SU-DHL-6 (cell line): Measurements from ENCODE around the gene CCNC.

Source experiments
- H2AFZ ChIP-seq: fragments of 200-600 bp; sonication (generic); 2 replicates; pipeline ENCODE4 v1.6.1; 2014; ENCODE audit warnings: low read depth, mild to moderate bottlenecking, moderate library complexity, mixed read lengths, antibody characterized with exemption, low read length; ENCODE audit not compliant: severe bottlenecking
- H3F3A ChIP-seq: fragments of 200-600 bp; shearing (Covaris generic); 2 replicates; pipeline ENCODE4 v1.6.0; 2016; ENCODE audit warnings: antibody characterized with exemption, mild to moderate bottlenecking; ENCODE audit not compliant: insufficient read depth
- H3K27ac ChIP-seq: fragments of 200-600 bp; sonication (generic); 2 replicates; pipeline ENCODE4 v1.5.1; 2016; ENCODE audit warnings: low read depth, mild to moderate bottlenecking, low read length, moderate library complexity, mixed read lengths
- H3K27me3 ChIP-seq: fragments of 200-600 bp; sonication (generic), shearing (Covaris generic); 2 replicates; pipeline ENCODE4 v1.6.0; 2014; ENCODE audit warnings: mild to moderate bottlenecking, low read length
- H3K36me3 ChIP-seq: fragments of 200-600 bp; sonication (generic); 2 replicates; pipeline ENCODE4 v1.6.1; 2014; ENCODE audit warnings: mild to moderate bottlenecking, low read length, mixed read lengths
- H3K4me2 ChIP-seq: fragments of 300-600, 200-600 bp; shearing (Covaris generic), sonication (generic); 2 replicates; pipeline ENCODE4 v1.6.0; 2014; ENCODE audit warnings: low read length, low read depth, mild to moderate bottlenecking; ENCODE audit not compliant: poor library complexity, severe bottlenecking
- H3K4me3 ChIP-seq: fragments of 200-600 bp; sonication (generic); 2 replicates; pipeline ENCODE4 v1.5.1; 2014; ENCODE audit warnings: antibody characterized with exemption, low read length, mild to moderate bottlenecking, mixed read lengths; ENCODE audit not compliant: insufficient read depth, poor library complexity, severe bottlenecking
- H3K79me2 ChIP-seq: fragments of 200-600 bp; sonication (generic); 2 replicates; pipeline ENCODE4 v1.6.1; 2014; ENCODE audit warnings: mild to moderate bottlenecking, low read length, moderate library complexity; ENCODE audit not compliant: insufficient read depth
- H3K9ac ChIP-seq: fragments of 200-600 bp; sonication (generic); 2 replicates; pipeline ENCODE4 v1.7.0; 2014; ENCODE audit warnings: mild to moderate bottlenecking, low read length
- H3K9me2 ChIP-seq: fragments of 200-600 bp; sonication (generic); replicated peaks from 2 replicates; pipeline ENCODE4 v1.6.1; 2014; ENCODE audit warnings: low read length; ENCODE audit not compliant: insufficient read depth
- H3K9me3 ChIP-seq: fragments of 200-600 bp; sonication (generic); 2 replicates; pipeline ENCODE4 v1.6.1; 2014; ENCODE audit warnings: low read length, mixed read lengths; ENCODE audit not compliant: insufficient read depth
- H4K20me1 ChIP-seq: fragments of 200-600 bp; sonication (generic); 2 replicates; pipeline ENCODE4 v1.6.1; 2014; ENCODE audit warnings: low read depth, mild to moderate bottlenecking, antibody characterized with exemption, low read length, moderate library complexity, mixed read lengths
- EZH2phosphoT487 ChIP-seq: fragments of 200-600 bp; sonication (generic), shearing (Covaris generic); conservative IDR thresholded peaks from 2 replicates; pipeline ENCODE4 v1.6.1; 2018; ENCODE audit warnings: mild to moderate bottlenecking, antibody characterized with exemption, low read length, moderate library complexity, mixed read lengths
- TF ChIP-seq, protein P1 (sequence below): fragments of 200-600 bp; sonication (generic); IDR thresholded peaks from one replicate; pipeline ENCODE4 v1.5.1; 2017; ENCODE audit warnings: antibody characterized with exemption, mild to moderate bottlenecking, low read length, moderate library complexity; ENCODE audit not compliant: insufficient read depth, poor library complexity, severe bottlenecking

The CCNC gene

DNA sequence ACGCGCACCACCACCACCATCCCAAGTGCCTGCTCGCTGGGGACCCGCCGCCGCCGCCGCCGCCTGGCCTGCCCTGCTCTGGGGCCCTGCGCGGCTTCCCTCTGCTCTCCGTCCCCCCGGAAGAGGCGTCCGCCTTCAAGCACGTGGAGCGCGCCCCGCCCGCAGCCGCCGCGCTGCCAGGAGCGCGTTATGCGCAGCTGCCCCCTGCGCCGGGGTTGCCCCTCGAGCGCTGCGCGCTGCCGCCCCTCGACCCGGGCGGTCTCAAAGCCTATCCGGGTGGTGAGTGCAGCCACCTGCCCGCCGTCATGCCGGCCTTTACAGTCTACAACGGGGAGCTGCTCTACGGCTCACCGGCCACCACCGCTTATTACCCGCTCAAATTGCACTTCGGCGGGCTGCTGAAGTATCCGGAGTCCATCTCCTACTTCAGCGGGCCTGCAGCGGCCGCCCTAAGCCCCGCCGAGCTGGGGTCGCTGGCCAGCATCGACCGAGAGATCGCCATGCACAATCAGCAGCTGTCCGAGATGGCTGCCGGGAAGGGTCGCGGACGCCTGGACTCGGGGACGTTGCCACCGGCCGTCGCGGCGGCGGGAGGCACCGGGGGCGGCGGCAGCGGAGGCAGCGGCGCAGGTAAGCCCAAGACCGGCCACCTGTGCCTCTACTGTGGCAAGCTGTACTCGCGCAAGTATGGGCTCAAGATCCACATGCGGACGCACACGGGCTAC is 45.4 kb upstream of the CCNC start:
- Histone ChIP-seq H3K4me3 (no peak overlapping the region), H3K27me3 (no peaks in the 10 kb centered on the region), H3K79me2 (no peaks in the 10 kb centered on the region), H3F3A (no peaks in the 10 kb centered on the region), H3K9ac (no peak overlapping the region), H3K9me2 (no peaks in the 10 kb centered on the region), H4K20me1 (no peaks in the 10 kb centered on the region), H3K36me3 (no peaks in the 10 kb centered on the region), H3K9me3 (no peaks in the 10 kb centered on the region), H2AFZ (no peak overlapping the region), H3K27ac (no peak overlapping the region), H3K4me2 (no peak overlapping the region)
- no peak for TF ChIP-seq EZH2phosphoT487
- TF ChIP-seq, protein P1, sequence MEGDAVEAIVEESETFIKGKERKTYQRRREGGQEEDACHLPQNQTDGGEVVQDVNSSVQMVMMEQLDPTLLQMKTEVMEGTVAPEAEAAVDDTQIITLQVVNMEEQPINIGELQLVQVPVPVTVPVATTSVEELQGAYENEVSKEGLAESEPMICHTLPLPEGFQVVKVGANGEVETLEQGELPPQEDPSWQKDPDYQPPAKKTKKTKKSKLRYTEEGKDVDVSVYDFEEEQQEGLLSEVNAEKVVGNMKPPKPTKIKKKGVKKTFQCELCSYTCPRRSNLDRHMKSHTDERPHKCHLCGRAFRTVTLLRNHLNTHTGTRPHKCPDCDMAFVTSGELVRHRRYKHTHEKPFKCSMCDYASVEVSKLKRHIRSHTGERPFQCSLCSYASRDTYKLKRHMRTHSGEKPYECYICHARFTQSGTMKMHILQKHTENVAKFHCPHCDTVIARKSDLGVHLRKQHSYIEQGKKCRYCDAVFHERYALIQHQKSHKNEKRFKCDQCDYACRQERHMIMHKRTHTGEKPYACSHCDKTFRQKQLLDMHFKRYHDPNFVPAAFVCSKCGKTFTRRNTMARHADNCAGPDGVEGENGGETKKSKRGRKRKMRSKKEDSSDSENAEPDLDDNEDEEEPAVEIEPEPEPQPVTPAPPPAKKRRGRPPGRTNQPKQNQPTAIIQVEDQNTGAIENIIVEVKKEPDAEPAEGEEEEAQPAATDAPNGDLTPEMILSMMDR: no peak

DNA sequence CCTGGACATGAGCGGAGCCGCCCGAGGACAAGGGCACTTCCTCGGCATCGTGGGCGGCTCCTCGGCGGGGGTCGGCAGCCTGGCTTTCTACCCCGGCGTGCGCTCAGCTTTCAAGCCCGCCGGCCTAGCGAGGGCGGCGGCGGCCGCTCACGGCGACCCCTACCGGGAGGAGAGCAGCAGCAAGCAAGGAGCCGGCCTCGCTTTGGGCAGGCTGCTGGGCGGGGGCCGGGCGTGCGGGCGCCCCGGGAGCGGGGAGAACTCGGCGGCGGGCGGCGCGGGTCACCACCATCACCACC is 44.9 kb upstream of the CCNC start:
- H3K9ac ChIP-seq: no peak overlapping the region
- no peaks in the 10 kb centered on the region for H3K27me3 ChIP-seq
- no peak overlapping the region for H2AFZ ChIP-seq

DNA sequence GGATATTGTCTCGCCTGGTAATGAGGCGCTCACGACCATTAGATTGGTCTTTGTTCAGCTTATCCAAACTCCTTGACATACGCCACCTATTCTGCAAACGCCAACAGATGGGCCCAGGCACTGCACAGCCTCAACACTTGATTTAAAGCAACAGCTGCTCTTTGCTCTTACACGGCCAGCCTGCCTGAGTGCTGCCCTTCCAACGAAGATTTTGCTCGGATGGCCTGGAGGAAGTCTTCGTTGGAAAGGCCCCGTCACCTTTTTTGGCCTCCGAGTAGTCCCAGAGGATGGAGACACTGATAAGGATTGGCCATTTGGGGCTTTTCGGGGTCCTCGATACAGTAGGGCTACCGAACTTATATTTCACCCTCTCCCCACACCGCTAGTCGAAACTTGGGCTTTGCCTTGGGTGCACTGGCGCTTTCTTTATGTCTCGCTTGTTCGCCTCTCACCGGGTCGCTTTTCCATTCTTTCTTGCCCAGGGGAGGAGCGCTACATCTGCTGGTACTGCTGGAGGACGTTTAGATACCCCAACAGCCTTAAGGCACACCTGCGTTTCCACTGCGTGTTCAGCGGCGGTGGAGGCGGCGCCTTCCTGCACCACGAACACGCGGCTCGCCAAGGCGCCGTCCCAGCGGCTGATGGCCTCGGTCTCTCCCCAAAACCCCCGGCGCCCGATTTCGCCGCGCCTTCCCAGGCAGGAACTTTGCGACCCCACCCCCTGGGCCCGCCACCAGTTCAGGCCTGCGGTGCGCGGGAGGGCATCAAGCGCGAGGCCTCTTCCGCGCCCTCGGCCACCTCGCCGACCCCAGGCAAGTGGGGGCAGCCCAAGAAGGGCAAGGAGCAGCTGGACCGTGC is 44.3 kb upstream of the CCNC start:
- H3K27ac ChIP-seq: no peak overlapping the region
- no peak overlapping the region for H2AFZ ChIP-seq
- no peaks in the 10 kb centered on the region for H3K79me2 ChIP-seq
- H3K27me3 ChIP-seq: no peaks in the 10 kb centered on the region
- no peak overlapping the region for H3K4me2 ChIP-seq
- H3K36me3 ChIP-seq: no peaks in the 10 kb centered on the region
- H3K4me3 ChIP-seq: no peak overlapping the region
- H3F3A ChIP-seq: no peaks in the 10 kb centered on the region
- no peak overlapping the region for H3K9ac ChIP-seq
- no peaks in the 10 kb centered on the region for H4K20me1 ChIP-seq
- TF ChIP-seq, protein P1: no peak
- no peak for TF ChIP-seq EZH2phosphoT487
- H3K9me3 ChIP-seq: no peaks in the 10 kb centered on the region
- H3K9me2 ChIP-seq: no peaks in the 10 kb centered on the region

More for the DNA sequence above, 44.9 kb upstream of the CCNC start:
- TF ChIP-seq, protein P1: no peak
- Histone ChIP-seq H3K79me2 (no peaks in the 10 kb centered on the region), H3K4me2 (no peak overlapping the region), H3K9me2 (no peaks in the 10 kb centered on the region), H3K27ac (no peak overlapping the region), H4K20me1 (no peaks in the 10 kb centered on the region), H3K9me3 (no peaks in the 10 kb centered on the region), H3K4me3 (no peak overlapping the region), H3K36me3 (no peaks in the 10 kb centered on the region), H3F3A (no peaks in the 10 kb centered on the region)
